Measurements from ENCODE around the gene CDC42SE2.

DNA sequence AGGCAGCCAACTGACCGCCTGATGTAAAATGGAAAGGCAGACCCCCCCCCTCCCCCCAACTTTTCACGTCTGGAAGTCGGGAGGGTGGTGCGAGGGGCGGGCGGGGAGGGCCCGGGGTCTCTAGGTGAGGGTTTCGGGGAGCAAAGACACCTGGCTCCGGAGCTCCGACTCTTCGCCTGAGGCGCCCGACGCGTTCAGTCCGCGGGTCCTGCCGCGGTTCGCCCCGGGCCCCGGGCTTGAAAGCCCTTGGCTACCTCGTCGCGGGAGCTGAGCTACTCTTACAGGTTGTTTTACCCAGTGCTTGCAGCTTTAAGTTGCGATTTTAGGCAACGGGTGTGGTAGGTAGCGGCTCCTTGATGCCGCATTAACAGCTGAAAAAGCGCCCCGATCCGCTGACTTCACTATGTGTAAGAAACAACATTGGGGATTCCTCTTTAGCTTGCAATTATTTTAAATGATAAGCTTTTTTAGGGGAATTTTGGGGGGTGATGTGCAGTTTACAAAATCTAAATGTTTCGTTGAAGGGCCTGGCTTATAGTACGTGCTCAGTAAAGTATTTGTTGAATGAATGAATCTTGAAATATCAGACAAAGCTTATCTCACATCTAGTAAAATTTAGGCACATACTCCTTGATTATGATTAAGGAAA lies 722 bp downstream of the CDC42SE2 start:
- no peak for TF ChIP-seq POLR2AphosphoS5 (IDR thresholded peaks at IDR 0.05)
- no peak for TF ChIP-seq POLR2A (IDR thresholded peaks at IDR 0.05)
- no peak for TF ChIP-seq CTCF (IDR thresholded peaks at IDR 0.05)
